Suppressor macrophage treated with lipopolysaccharide for 4 hours (primary cell): Measurements from ENCODE around the gene CDK17.
"Not testable (repeated sequence)": the region's sequence is repeated elsewhere in the genome, so short reads cannot be mapped to it uniquely, and the experiment has no call there.

ENCODE experiments used
- DNase-seq: peaks from one replicate; pipeline ENCODE4 v3.0.0-alpha.2; 2020

The CDK17 gene

GRCh38 chr12:96350982-96351381, 49.3 kb downstream of the CDK17 start:
- DNase-seq, result peak; percentile 89

GRCh38 chr12:96347130-96347699, 53.0 kb downstream of the CDK17 start:
- no peak for DNase-seq

- DNase-seq, result peak; percentile 49
Measured at GRCh38 chr12:96346716-96347115, 53.5 kb downstream of the CDK17 start.

DNA sequence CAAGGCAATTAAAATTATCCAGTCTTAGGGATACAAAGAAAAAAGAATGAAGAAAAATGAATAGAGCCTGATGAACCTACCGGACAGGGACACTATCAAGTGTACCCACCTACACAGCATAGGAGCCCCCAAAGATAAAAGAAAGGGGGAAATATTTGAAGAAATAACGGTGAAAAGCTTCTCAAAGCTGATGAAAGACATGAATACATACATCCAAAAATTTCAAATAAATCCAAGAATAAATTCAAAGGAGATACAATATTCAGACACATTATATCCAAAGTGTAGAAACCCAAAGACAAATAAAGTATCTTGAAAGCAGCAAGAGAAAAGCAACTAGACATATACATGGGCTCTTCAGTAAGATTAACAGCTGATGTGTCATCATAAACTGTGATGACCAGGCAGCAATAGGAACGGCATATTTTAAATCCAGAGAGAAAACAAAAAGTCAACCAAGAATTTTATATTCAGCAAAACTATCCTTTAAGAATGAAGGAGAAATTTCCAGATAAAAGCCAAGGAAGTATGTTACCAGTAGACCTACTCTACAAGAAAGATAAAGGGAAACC, 56.0 kb downstream of the CDK17 start:
- no peak for DNase-seq

DNA sequence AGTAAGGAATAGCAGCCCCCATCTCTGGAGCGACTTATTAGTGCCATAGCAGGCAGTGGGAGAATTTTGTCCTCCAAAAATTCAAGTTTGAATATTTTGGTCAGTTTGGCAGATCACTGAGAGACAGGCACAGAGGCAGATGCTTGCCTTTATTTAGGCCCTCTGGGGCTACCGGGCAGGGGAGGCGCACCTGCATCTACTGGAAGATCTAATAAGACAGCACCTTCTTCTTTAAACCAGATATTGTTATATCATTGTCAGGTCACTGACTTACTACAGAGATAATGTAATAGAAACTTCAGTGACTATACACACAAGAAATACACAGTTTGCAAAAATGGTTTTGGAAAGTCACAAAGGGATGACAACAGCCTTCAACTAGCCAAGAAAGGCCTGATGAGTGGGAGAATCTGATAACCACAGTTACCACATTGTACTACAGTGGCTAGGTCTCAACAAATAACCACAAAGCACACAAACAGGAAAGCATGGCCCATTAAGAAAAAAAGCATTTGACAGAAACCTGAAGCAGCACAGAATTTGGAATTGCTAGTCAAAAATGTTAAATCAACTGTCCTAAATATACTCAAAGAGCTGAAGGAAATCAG, 56.8 kb downstream of the CDK17 start:
- peak; percentile 53 for DNase-seq

DNA sequence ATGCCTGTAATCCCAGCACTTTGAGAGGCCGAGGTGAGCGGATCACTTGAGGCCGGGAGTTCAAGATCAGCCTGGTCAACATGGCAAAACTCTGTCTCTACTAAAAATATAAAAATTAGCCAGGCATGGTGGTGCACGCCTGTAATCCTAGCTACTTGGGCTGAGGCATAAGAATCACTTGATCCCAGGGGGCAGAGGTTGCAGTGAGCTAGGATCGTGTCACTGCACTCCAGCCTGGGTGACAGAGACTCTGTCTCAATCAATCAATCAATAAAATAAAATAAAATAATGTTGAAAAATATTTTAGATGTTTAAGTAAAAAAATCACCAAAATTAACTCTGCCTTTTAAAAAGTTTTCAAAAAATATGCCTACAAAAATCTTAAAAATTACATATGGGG, 60.6 kb downstream of the CDK17 start:
- DNase-seq, result not testable (repeated sequence)

DNA sequence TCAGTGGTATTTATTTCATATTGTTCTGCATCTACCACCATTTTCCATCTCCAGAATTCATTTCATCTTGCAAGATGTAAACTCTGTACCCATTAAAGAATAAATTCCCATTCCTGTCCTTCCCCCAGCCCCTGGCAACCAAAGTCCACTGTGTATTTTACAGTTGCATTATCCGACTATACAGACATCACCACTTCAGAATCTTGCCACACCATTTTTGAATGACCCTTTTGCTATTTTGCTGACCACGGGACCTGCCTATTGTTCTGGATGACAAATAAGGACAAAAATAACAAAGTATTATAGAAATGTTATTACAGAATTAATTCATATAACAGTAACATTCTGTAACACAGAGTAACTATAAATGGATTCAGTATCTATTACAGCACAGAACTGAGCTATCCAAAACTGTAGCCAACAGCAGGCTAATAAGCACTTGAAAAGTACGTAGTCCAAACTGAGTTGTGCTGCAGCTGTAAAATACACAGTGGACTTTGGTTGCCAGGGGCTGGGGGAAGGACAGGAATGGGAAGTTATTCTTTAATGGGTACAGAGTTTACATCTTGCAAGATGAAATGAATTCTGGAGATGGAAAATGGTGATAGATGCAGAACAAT, 61.3 kb downstream of the CDK17 start:
- no peak for DNase-seq

- no peak for DNase-seq
Measured at GRCh38 chr12:96337953-96338352, 62.3 kb downstream of the CDK17 start.

DNA sequence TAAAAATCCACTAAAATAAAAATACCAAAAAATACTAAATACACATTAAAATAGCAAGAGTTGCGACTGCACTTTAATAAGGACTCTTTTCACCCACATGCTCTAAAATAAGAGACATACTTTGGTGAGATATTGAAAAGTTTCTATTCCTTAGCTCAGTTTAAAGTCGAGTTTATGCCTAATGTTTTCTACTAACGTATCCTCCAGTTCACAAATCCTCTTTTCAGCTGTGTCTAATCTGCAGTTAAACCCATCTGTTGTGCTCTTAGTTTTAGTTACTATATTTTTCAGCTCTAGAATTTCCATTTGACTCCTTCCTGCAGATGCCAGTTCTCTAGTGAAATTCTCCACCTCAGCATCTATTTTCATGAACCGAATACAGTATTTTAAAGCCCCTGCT, 63.8 kb downstream of the CDK17 start:
- DNase-seq, result no peak

- DNase-seq, result no peak
Measured at GRCh38 chr12:96335270-96335669, 65.0 kb downstream of the CDK17 start.

GRCh38 chr12:96334502-96334901, 65.7 kb downstream of the CDK17 start:
- no peak for DNase-seq

- DNase-seq, result no peak
Measured at GRCh38 chr12:96329545-96329944, 70.7 kb downstream of the CDK17 start.

- no peak for DNase-seq
Measured at GRCh38 chr12:96329018-96329417, 71.2 kb downstream of the CDK17 start.

GRCh38 chr12:96327889-96328288, 72.3 kb downstream of the CDK17 start:
- DNase-seq, result no peak

- DNase-seq, result no peak
Measured at GRCh38 chr12:96327346-96327745, 72.9 kb downstream of the CDK17 start.

- DNase-seq, result no peak
Measured at GRCh38 chr12:96326628-96327227, 73.5 kb downstream of the CDK17 start.

DNA sequence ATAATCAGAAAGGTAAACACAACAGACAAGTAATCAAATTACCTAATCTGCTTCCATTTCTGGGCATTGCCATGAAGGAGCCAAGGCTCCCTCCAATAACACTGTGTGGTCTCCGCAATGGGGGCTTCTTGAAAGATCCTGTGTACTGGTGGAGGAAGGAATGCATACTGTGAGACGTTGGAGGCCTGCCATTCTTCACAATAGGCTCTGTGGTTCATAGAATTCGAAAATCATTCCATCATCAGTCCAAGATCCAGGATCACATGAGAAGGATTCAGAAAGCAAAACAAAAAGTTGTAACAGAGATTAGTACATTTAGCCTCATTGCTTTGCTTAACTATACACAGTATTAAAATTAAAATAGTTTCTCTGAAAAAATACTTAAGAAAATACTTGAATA, 76.3 kb downstream of the CDK17 start:
- no peak for DNase-seq

GRCh38 chr12:96322720-96323119, 77.5 kb downstream of the CDK17 start:
- DNase-seq, result no peak

GRCh38 chr12:96321941-96322340, 78.3 kb downstream of the CDK17 start:
- DNase-seq, result no peak

DNA sequence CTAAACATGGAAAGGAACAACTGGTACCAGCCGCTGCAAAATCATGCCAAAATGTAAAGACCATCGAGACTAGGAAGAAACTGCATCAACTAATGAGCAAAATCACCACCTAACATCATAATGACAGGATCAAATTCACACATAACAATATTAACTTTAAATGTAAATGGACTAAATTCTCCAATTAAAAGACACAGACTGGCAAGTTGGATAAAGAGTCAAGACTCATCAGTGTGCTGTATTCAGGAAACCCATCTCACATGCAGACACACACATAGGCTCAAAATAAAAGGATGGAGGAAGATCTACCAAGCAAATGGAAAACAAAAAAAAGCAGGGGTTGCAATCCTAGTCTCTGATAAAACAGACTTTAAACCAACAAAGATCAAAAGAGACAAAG, 82.4 kb downstream of the CDK17 start:
- DNase-seq, result not testable (repeated sequence)

DNA sequence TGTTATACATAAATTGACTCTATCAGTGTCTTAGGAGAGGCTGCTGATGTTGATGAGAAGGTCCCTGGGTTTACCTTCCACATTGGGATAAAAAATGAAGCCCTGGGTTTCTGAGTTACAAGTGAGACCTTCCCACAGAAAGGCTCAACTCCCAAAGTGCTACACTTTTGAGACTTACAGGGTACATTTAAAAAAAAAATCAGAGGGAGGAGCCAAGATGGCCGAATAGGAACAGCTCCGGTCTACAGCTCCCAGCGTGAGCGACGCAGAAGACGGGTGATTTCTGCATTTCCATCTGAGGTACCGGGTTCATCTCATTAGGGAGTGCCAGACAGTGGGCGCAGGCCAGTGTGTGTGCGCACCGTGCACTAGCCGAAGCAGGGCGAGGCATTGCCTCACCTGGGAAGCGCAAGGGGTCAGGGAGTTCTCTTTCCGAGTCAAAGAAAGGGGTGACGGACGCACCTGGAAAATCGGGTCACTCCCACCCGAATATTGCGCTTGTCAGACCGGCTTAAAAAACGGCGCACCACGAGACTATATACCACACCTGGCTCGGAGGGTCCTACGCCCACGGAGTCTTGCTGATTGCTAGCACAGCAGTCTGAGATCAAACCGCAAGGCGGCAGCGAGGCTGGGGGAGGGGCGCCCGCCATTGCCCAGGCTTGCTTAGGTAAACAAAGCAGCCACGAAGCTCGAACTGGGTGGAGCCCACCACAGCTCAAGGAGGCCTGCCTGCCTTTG, 84.3 kb downstream of the CDK17 start:
- not testable (repeated sequence) for DNase-seq

- no peak for DNase-seq
Measured at GRCh38 chr12:96314723-96315122, 85.5 kb downstream of the CDK17 start.

DNA sequence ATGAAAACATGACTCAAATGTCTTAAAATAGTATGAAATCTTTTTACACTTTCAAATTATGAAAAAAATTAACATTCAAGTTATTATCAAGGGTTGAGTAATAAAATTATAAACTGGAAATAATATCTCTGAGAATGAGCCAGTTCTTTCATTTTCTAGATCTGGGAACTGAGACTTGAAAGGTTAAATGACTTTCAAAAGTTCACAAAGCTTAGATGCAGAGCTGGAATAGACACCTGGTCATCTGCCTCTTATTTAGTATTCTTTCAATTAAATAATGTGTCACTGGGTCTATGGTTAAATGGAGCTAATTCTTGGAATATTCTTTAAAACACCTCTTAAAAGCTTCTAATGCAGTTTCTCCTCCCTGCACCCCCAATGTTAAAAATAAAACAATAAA, 86.6 kb downstream of the CDK17 start:
- no peak for DNase-seq
